ENCODE measurements around the gene ZSWIM1. TPM values are rescaled to one million over a fixed set of nuclear protein-coding genes. Genes with fewer than 3 reads are reported as not detected.
A peak's percentile ranks its signal among the peaks of the same experiment; 100 is the strongest.
"Not testable (repeated sequence)": the region's sequence is repeated elsewhere in the genome, so short reads cannot be mapped to it uniquely, and the experiment has no call there.

ZSWIM1 gene
- polyA plus RNA-seq, 3 donors from 2014 or later, result 0.55 to 0.68 TPM; not detected in 1

DNA sequence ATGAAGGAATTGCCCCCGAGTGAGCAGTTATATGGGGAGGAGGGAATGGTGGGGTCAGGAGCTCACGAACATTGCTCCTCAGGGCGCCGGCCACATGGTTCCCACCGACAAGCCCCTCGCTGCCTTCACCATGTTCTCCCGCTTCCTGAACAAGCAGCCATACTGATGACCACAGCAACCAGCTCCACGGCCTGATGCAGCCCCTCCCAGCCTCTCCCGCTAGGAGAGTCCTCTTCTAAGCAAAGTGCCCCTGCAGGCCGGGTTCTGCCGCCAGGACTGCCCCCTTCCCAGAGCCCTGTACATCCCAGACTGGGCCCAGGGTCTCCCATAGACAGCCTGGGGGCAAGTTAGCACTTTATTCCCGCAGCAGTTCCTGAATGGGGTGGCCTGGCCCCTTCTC lies 17.3 kb downstream of the ZSWIM1 start:
- peaks cover 1 to 3% of the 10 kb centered on the region in 2 donors for H3K4me1 Mint-ChIP-seq
- H3K4me3 Mint-ChIP-seq, result no peak overlapping the region
- H3K36me3 Mint-ChIP-seq, result peaks cover 5 to 24% (median 12%) of the 10 kb centered on the region in 3 donors
- no peak overlapping the region for H3K27ac Mint-ChIP-seq
- no peak for DNase-seq
- H3K27me3 Mint-ChIP-seq (ENCODE audit: low read depth in 3 of 3), result peaks cover 0 to 2% (median 2%) of the 10 kb centered on the region in 3 donors
- no peaks in the 10 kb centered on the region for H3K9me3 Mint-ChIP-seq

DNA sequence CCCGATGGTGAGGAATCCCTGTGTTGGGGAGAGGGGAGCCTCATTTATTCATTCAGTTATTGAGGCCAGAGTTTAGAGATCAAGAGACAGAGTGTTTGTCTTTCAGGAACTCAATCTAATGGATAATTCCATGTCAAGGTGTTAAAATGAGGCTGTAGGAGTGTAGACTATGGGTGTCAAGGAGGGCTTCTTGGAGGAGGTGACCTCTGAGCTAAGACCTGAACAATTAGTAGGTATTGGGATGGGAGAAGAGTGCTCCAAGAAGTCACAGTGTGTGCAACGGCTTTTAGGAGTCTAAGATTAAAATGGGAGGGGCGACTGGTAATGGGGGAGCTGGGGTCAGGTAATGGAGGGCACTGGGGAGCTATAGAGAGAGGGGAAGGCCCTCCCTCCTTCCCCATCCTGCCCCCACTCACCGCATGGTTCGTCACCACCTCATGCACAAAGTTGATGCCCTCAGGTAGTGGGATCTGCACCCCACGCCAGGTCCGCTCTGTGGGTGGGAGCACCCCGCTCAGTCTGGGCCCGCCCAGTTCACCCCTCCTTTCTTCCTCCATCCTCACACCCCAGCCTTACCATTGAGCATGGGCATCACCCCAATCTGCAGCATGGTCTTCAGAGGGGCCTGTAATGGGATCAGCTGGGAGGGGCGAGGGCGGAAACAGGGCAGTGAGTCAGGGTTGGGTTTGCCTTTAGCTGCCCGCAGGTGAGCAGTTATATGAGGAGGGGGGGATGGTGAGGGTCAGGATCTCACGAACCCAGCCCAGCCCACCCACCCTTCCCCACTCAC lies 18.2 kb downstream of the ZSWIM1 start:
- H3K4me1 Mint-ChIP-seq, result no peaks in the 10 kb centered on the region
- H3K9me3 Mint-ChIP-seq, result no peaks in the 10 kb centered on the region
- H3K4me3 Mint-ChIP-seq, result no peak overlapping the region
- peaks cover under 1 to 19% (median 8%) of the 10 kb centered on the region in 3 donors for H3K36me3 Mint-ChIP-seq
- H3K27ac Mint-ChIP-seq, result no peak overlapping the region
- no peak for DNase-seq
- peaks cover 0 to 4% (median 2%) of the 10 kb centered on the region in 3 donors for H3K27me3 Mint-ChIP-seq (ENCODE audit: low read depth in 3 of 3)

DNA sequence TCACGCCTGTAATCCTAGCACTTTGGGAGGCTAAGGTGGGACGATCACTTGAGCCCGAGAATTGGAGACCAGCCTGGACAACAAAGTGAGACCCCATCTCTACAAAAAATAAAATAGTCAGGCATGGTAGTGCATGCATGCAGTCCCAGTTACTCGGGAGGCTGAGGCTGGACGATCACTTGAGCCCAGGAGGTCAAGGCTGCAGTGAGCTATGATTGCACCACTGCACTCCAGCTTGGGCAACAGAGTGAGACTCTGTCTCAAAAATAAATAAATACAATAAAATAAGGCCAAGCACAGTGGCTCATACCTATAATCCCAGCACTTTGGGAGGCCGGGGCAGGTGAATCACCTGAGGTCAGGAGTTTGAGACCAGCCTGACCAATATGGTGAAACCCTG lies 20.3 kb downstream of the ZSWIM1 start:
- H3K4me3 Mint-ChIP-seq; H3K4me1 Mint-ChIP-seq; H3K9me3 Mint-ChIP-seq; DNase-seq; H3K27ac Mint-ChIP-seq; H3K27me3 Mint-ChIP-seq (ENCODE audit: low read depth in 3 of 3): not testable (repeated sequence)
- peaks cover 0 to 17% (median 13%) of the 10 kb centered on the region in 3 donors for H3K36me3 Mint-ChIP-seq

DNA sequence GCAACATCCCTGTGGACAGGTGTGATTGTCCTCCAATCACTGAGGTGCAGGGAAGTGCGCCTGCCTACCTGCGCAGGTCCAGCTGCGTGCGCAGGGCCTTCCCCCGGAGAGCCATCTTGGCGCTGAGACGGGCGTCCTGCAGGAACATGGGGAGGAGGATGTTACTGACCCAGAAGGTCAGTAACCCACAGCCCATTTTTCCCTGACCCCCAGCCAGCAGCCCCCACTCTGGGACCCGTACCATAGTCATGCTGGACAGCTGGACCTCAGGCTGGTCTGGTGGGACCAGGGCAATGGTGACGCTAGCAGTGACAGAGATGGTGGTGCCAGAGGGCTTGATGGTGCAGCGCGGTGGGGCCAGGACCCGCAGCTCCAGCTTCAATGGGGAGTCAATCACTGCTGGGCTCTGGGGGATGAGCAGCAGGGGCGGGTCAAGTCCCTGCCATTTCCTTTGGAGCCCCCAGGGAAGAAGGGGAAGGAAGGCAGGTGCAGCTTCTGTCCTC lies 21.2 kb downstream of the ZSWIM1 start:
- H3K9me3 Mint-ChIP-seq, result no peaks in the 10 kb centered on the region

DNA sequence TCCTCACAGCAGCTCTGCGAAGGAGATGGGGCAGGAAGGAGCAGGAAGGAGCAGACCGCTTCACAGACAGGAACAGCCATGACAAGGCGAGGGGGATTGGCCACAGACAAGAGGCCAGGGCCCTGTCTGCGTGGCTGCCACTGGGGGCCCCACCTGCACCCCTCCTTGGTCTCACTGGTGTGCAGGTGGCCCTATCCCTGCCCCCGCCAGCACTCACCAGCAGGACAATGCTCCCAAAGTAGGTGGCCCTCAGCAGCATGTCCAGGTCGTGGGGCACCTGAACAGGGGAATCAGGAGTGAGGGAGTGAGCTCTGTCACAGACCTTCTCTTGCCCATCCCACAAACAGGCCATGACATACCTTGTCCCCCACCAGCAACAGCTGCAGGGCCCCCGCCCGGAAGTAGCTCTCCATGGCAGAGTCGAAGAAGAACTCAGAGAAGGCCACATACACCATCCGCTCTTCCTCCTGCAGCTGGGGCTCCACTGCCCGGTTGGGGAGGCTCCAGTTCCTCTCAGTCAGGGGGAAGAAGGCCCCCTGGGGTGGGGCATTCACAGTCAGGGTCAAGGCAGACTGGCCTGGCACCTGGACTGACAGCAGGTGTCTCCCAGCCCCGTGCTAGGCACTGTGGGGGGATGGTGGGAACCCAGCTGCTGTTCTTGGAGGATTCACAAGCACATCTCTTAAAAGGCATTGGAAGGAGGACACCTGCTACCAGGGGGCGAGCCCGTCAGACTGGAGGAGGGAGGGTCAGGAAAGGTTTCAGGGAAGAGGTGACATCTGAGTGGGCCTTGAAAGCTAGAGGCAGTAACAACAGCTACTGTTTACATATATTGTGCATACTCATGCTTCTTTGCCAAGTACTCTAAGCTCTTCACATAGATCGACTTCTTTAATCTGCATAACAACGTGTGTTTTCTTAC lies 23.8 kb downstream of the ZSWIM1 start:
- DNase-seq, result no peak
- Mint-ChIP-seq H3K4me3 (no peak overlapping the region), H3K27me3 (ENCODE audit: low read depth in 3 of 3) (peaks cover 0 to 6% (median 2%) of the 10 kb centered on the region in 3 donors), H3K9me3 (no peaks in the 10 kb centered on the region), H3K27ac (no peak overlapping the region), H3K4me1 (no peaks in the 10 kb centered on the region), H3K36me3 (peaks cover 0 to 7% (median 0%) of the 10 kb centered on the region in 3 donors)

More for the DNA sequence above, 21.2 kb downstream of the ZSWIM1 start:
- Mint-ChIP-seq H3K36me3 (peaks cover 0 to 13% (median 12%) of the 10 kb centered on the region in 3 donors), H3K4me1 (no peaks in the 10 kb centered on the region), H3K27ac (no peak overlapping the region), H3K4me3 (no peak overlapping the region), H3K27me3 (ENCODE audit: low read depth in 3 of 3) (peaks cover 0 to 4% (median 2%) of the 10 kb centered on the region in 3 donors)
- DNase-seq, result no peak

DNA sequence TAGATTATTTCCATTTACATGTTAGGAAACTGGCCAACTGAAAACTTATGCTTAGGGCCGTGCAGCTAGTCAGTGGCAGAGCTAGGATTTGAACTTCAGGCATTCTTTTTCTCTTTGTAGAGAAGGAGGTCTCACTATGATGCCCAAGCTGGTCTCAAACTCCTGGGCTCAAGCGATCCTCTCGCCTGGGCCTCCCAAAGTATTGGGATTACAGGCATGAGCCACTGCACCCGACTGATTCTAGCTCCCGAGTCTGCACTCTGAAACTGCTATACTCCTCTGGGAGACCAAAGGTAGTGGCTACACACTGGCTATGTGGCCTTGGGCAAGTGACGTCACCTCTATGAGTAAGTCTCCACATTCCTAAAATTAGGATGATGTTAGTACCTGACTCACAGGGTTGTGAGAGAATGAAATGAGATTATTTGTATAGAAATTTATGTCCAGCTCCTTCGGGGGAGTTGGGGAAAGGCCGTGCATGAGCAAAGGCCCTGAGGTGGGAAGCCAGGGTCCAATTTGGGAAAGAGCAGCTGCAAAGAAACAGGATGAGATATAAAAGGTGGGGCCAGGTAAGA lies 24.6 kb downstream of the ZSWIM1 start:
- H3K9me3 Mint-ChIP-seq, result no peaks in the 10 kb centered on the region
- H3K36me3 Mint-ChIP-seq, result peaks cover 0 to 7% (median 0%) of the 10 kb centered on the region in 3 donors
- H3K27ac Mint-ChIP-seq, result no peak overlapping the region
- peaks cover 1 to 3% of the 10 kb centered on the region in 2 donors for H3K4me1 Mint-ChIP-seq
- H3K27me3 Mint-ChIP-seq (ENCODE audit: low read depth in 3 of 3), result peaks cover 0 to 7% (median 4%) of the 10 kb centered on the region in 3 donors
- DNase-seq, result no peak
- H3K4me3 Mint-ChIP-seq, result no peak overlapping the region

DNA sequence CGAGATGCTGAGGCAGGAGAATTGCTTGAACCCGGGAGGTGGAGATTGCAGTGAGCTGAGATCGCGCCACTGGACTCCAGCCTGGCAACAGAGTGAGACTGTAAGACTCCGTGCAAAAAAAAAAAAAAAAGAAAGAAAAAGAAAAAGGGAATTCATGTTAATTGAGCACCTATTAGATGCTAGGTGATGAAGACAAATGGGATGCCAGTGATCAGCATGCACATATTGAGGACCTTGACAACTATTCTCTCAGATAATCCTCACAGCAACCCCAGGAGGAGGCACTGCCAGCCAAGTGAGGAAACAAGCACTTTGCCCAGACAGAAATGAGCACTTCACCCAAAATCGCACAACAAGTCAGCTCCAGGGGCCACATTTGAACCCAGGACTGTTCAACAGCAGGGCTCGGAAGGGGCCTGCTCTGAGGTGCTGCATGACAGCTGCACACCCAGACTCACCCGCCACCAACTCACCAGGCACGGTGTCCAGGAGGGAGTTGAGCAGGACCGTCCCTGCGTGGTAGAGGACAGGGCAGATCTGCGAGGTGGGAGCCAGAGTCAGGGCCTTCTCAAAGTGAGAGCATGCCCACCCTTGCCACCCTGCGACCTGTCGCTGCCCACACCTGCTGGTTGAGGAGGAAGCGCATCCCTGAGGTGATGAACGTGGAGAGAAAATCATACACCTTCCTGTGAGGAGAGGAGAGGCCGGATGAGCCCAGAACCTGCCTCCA lies 26.4 kb downstream of the ZSWIM1 start:
- H3K27ac Mint-ChIP-seq, result peak overlapping the region in 2 of 6 donors; percentile 5 to 60
- no peak overlapping the region for H3K4me3 Mint-ChIP-seq
- peaks cover 0 to 7% (median 0%) of the 10 kb centered on the region in 3 donors for H3K36me3 Mint-ChIP-seq
- H3K9me3 Mint-ChIP-seq, result no peaks in the 10 kb centered on the region
- DNase-seq, result no peak
- peaks cover 12 to 16% of the 10 kb centered on the region in 2 donors for H3K4me1 Mint-ChIP-seq
- peaks cover 0 to 12% (median 6%) of the 10 kb centered on the region in 3 donors for H3K27me3 Mint-ChIP-seq (ENCODE audit: low read depth in 3 of 3)

DNA sequence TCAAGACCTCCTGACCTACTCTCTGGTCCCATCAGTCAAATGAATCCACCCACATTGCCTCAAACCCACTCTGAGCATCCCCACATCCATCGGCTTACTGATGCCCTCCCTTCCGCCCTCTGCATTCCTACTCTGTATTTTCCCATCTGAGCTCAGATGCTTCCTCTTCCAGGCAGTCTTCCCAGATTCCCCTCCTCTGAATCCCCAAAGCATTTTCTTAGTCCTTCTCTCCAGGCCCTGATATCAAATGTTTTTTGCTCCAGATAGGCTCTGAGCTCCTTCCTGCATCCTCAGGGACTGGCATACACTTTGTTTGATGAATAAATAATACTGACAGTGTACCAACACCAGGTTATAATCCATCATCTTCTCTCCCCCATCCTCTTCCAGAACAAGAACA lies 27.1 kb downstream of the ZSWIM1 start:
- DNase-seq, result no peak
- peaks cover 13 to 16% of the 10 kb centered on the region in 2 donors for H3K4me1 Mint-ChIP-seq
- peak overlapping the region in 2 of 6 donors; percentile 5 to 28 for H3K27ac Mint-ChIP-seq
- no peak overlapping the region for H3K4me3 Mint-ChIP-seq
- H3K27me3 Mint-ChIP-seq (ENCODE audit: low read depth in 3 of 3), result peaks cover 0 to 10% (median 6%) of the 10 kb centered on the region in 3 donors
- peaks cover 0 to 7% (median 0%) of the 10 kb centered on the region in 3 donors for H3K36me3 Mint-ChIP-seq
- no peaks in the 10 kb centered on the region for H3K9me3 Mint-ChIP-seq

DNA sequence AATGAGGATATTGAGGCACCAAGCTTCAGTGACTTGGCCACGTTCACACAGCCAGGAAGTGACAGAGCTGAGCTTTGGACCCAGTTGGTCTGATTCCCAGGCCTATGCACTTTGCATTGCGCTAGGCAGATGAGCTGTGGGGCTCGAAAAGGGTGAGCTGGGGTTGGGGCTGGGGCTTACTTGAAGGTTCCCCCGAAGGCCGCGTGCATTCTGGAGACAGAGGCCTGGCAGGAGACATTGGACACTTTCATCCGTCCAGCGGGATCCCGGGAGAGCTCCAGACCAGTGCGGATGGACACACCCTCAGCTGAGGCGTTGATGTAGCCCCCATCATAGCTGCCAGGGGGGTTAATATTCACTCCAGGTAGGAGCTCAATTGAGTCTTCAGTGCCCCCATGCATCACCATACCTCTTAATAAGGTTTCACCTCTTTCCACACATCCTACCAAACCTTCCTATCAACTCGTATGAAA lies 28.3 kb downstream of the ZSWIM1 start:
- Mint-ChIP-seq H3K27me3 (ENCODE audit: low read depth in 3 of 3) (peaks cover 0 to 10% (median 6%) of the 10 kb centered on the region in 3 donors), H3K27ac (peak overlapping the region in 1 of 6 donors; percentile 53), H3K36me3 (peaks cover 0 to 7% (median 0%) of the 10 kb centered on the region in 3 donors), H3K4me1 (peaks cover 13 to 16% of the 10 kb centered on the region in 2 donors), H3K9me3 (no peaks in the 10 kb centered on the region), H3K4me3 (no peak overlapping the region)
- no peak for DNase-seq

DNA sequence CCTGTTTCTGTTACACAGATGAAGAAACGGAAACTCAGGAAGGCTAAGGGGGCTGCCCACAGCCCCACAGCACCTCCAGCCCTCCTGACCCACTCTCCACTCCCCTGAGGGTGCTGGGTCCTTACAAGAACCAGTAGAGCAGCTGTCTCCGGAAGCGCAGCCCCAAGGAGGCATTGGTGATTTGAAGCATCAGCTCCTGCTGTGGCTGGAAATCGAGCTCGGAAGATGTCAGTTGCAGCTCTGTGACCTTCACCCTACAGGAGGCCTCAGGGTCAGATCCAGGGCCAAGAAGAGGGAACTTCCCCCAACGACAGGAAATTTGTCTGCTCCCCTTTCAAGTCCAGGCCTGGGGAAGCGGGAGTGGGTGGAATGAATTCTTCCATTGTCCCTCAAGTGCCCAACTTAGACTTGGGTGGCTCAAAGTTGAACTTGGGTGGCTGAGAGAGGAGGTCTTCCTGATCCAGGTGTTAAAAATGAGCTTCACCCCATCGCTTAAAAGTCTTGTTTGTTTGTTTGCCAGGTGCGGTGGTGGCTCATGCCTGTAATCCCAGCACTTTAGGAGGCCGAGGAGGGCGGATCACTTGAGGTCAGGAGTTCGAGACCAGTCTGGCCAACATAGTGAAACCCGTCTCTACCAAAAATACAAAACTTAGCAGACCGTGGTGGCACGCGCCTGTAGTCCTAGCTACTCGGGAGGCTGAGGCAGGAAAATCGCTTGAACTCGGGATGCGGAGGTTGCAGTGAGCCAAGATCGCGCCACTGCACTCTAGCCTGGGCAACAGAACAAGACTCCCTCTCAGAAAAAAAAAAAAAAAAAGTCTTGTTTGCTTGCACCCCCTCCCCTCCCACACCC lies 29.0 kb downstream of the ZSWIM1 start:
- peaks cover 0 to 7% (median 0%) of the 10 kb centered on the region in 3 donors for H3K36me3 Mint-ChIP-seq
- DNase-seq, result no peak
- H3K9me3 Mint-ChIP-seq, result no peaks in the 10 kb centered on the region
- H3K27me3 Mint-ChIP-seq (ENCODE audit: low read depth in 3 of 3), result peaks cover 0 to 10% (median 6%) of the 10 kb centered on the region in 3 donors
- peak overlapping the region; percentile 73 to 91 (median 78) for H3K4me3 Mint-ChIP-seq
- H3K4me1 Mint-ChIP-seq, result peaks cover 13 to 16% of the 10 kb centered on the region in 2 donors
- H3K27ac Mint-ChIP-seq, result peak overlapping the region; percentile 58 to 91 (median 78)

DNA sequence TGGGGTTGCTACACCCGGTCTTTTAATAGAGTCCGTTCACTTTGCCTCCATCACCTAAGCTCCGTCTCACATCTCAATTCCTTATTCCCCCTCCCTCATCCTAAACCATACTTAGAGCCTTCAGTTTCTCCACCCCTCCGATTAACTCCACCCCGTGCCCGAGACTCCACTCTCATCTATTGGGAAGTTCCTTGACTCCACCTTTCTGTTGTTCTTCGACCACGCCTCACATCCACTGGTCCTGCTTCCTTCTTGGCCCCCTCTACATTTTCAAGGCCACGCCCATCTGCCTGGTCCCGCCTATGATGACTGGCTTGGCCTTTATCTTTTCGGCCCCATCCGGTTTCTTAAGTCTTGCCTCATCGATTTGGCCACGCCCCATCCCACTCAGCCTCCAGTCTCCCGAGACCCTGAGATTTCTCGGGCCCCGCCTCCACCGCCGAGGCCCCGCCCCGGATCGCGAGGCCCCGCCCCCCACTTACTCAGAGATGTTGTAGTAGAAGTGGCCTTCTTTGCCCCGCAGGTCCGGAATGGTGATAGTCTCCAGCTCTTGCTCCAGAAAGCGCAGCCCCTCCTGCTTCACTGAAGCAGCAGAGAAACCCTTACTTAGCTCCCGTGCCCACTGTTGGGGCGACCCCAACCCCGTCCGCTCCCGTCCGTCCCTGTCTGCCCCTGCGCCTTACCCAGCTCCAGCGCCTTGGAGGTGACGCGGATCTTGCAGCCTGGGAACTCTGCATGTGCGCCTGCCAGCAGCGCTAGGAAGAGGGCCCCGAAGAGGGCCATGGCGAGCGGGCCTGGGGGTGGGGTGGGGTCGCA lies 29.9 kb downstream of the ZSWIM1 start:
- Mint-ChIP-seq H3K9me3 (no peaks in the 10 kb centered on the region), H3K27me3 (ENCODE audit: low read depth in 3 of 3) (peaks cover under 1 to 10% (median 6%) of the 10 kb centered on the region in 3 donors), H3K4me3 (peak overlapping the region; percentile 73 to 91 (median 78)), H3K27ac (peak overlapping the region; percentile 66 to 91 (median 80)), H3K36me3 (peaks cover 0 to under 1% (median 0%) of the 10 kb centered on the region in 3 donors), H3K4me1 (peaks cover 13 to 16% of the 10 kb centered on the region in 2 donors)
- DNase-seq, result peak; percentile 92 to 94 (median 93)

Measured in immature natural killer cell (primary cell).